GM12874 (cell line): ENCODE data around the gene CCNY.

Source experiments
- TF ChIP-seq, protein P1 (sequence below): IDR thresholded peaks from 2 replicates; pipeline ENCODE4 v1.5.1; 2011; ENCODE audit warnings: low read depth, mild to moderate bottlenecking, control low read depth, low read length, moderate library complexity; ENCODE audit not compliant: insufficient read depth

CCNY gene

DNA sequence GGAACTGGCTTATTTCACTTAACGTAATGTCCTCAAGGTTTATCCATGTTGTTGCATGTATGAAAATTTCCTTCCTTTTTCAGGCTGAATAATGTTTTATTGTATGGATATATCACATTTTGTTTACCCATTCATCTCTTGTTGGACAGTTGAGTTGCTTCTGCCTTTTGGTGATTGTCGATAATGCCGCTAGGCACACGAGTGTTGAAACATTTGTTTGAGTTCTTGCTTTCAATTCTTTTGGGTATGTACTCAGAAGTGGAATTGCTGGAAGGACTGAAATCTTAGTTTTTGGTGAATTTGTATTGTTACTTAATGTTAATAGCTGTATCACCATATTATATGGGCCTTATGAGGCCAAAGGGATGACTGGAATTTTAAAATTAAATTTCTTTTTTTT lies 23.6 kb downstream of the CCNY start:
- TF ChIP-seq, protein P1, sequence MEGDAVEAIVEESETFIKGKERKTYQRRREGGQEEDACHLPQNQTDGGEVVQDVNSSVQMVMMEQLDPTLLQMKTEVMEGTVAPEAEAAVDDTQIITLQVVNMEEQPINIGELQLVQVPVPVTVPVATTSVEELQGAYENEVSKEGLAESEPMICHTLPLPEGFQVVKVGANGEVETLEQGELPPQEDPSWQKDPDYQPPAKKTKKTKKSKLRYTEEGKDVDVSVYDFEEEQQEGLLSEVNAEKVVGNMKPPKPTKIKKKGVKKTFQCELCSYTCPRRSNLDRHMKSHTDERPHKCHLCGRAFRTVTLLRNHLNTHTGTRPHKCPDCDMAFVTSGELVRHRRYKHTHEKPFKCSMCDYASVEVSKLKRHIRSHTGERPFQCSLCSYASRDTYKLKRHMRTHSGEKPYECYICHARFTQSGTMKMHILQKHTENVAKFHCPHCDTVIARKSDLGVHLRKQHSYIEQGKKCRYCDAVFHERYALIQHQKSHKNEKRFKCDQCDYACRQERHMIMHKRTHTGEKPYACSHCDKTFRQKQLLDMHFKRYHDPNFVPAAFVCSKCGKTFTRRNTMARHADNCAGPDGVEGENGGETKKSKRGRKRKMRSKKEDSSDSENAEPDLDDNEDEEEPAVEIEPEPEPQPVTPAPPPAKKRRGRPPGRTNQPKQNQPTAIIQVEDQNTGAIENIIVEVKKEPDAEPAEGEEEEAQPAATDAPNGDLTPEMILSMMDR, result no peak

DNA sequence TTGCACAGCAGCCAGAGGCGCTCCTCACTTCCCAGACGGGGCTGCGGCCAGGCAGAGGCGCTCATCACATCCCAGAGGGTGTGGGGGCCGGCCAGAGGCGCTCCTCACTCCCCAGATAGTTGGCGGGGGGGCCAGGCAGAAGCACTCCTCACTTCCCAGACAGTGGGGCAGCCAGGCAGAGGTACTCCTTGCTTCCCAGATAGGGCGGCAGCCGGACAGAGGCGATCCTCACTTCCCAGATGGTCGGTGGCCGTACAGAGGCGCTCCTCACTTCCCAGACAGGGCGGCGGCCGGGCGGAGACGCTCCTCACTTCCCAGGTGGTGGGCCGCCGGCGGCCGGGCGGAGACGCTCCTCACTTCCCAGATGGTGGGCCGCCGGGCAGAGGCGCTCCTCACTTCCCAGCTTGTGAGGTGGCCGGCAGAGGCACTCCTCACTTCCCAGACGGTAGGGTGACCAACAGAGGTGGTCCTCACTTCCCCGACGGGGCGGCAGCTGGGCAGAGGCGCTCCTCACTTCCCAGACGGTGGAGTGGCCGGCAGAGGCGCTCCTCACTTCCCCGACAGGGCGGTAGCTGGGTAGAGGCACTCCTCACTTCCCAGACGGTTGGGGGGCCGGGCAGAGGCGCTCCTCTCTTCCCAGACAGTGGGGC lies 26.5 kb downstream of the CCNY start:
- TF ChIP-seq, protein P1, result no peak

DNA sequence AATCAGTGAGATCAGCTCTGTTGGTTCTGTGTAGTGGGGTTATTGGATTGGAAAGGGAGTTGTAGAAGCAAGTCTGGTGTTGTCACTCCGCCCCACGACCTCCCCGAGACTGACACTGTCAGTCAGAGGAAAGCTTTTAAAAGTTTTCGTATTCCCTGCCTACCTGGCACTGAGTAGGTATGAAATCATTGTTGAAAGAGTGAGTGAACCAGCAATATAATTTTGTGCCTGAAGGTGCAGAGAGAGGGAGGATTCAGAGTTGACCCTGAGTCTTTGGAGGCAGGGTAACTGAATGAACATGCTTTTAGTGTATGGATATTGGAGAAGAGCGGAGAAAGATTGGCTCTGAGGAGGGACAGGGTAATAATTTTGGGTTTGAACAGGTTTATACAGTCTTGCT lies 27.3 kb downstream of the CCNY start:
- TF ChIP-seq, protein P1, result no peak

DNA sequence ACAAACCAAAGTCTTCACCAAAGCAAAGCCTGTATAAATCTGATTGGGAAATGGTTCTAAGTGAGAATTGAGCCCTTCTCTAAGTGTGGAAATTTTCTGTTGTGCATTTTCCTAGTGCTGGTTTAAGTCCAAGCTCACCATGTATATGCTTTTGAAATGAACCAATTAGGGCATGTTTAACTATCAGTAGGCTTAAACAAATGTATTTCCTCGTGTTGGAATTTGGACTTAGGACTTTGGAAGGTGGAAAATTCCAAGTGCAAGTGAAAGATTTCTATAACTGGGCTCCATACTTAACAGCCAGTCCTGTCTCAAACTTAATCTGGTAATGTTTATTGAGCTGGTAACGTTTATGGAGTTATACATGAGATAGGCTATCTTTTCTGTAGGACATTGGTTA lies 28.5 kb downstream of the CCNY start:
- TF ChIP-seq, protein P1, result no peak

DNA sequence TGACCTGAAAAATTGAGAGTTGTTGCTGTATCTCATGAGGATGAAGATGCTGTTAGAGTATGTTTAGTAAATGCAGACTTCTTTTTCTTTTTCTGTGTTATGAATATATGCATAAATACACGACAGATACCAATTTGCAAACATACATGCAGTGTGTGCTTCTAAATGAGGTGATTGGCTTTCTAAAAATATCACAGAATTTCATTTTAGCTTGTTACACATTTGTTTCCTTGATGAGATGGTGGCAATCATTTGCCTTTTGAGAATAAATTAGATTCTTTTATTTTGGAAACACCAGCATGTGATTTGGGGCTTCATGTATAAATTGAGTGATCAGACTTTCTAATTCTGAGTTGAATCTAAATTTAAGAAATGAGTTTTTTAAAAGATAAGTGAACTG lies 29.7 kb downstream of the CCNY start:
- TF ChIP-seq, protein P1, result no peak

DNA sequence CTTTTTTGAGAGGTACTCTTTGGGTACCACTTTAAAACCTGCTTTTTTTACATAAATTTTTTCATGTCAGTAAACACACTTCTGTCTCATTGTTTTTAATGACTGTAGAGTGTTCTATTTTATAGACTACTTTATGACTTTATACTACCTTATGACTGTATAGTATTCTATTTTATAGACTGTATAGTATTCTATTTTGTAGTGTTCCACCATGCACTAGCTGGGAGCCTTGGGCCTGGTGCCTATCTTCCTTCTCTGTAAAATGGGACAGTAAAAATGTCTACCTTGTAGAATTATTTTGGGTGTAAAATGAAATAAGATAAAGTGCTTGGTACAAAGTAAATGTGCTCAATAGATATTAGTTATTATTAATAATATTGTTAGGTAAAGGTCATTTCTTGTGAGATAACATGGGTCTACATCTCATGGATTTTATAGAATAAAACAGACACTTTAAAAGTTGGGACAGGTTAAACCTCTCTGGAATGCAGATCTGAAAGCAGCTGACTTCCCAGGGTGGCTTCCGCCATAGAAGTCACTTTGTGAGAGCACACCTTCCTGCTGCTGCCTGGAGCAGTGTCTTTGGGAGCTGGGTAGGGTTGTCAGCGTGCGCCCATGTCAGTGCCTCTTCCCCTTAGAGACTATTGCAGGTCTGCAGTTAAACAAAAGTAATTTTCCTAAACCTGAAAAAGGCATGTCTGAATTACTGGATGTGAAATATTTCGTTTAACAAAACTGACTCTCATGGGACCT lies 31.0 kb downstream of the CCNY start:
- TF ChIP-seq, protein P1, result no peak

DNA sequence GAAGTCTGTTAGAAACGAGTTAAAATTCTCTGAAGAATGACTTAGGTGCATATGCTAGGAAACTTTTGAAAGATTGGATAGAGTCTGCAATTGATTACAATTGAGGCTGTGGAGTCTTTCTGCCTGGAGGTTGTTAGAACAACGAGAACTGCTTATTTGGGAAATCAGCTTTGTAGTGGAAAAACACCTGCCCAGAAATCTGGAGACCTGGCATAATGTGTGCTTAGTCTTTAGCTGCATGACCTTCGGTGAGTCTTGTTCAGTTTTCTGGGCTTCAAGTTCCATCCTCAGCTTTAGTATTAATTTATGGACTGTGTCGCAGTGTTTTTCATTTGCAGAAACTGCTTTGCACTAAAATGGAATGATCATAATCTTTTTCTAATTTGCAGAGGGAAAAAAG lies 31.7 kb downstream of the CCNY start:
- TF ChIP-seq, protein P1, result no peak
